Measurements from ENCODE around the gene AACS. TPM values are rescaled to one million over a fixed set of nuclear protein-coding genes. Genes with fewer than 3 reads are reported as not detected.
A peak's percentile ranks its signal among the peaks of the same experiment; 100 is the strongest.

The AACS gene, protein sequence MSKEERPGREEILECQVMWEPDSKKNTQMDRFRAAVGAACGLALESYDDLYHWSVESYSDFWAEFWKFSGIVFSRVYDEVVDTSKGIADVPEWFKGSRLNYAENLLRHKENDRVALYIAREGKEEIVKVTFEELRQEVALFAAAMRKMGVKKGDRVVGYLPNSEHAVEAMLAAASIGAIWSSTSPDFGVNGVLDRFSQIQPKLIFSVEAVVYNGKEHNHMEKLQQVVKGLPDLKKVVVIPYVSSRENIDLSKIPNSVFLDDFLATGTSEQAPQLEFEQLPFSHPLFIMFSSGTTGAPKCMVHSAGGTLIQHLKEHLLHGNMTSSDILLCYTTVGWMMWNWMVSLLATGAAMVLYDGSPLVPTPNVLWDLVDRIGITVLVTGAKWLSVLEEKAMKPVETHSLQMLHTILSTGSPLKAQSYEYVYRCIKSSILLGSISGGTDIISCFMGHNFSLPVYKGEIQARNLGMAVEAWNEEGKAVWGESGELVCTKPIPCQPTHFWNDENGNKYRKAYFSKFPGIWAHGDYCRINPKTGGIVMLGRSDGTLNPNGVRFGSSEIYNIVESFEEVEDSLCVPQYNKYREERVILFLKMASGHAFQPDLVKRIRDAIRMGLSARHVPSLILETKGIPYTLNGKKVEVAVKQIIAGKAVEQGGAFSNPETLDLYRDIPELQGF
- 77.6 TPM for total RNA-seq (ENCODE audit: unreplicated experiment)
- long read RNA-seq, transcript AACS-201 (18 exons, 3,316 nt) = major isoform, 51 of 68 reads
- long read RNA-seq, partial matches to known transcripts = 2 of 68 reads
- long read RNA-seq, other reads (novel, unspliced or antisense) = 15 of 68 reads

DNA sequence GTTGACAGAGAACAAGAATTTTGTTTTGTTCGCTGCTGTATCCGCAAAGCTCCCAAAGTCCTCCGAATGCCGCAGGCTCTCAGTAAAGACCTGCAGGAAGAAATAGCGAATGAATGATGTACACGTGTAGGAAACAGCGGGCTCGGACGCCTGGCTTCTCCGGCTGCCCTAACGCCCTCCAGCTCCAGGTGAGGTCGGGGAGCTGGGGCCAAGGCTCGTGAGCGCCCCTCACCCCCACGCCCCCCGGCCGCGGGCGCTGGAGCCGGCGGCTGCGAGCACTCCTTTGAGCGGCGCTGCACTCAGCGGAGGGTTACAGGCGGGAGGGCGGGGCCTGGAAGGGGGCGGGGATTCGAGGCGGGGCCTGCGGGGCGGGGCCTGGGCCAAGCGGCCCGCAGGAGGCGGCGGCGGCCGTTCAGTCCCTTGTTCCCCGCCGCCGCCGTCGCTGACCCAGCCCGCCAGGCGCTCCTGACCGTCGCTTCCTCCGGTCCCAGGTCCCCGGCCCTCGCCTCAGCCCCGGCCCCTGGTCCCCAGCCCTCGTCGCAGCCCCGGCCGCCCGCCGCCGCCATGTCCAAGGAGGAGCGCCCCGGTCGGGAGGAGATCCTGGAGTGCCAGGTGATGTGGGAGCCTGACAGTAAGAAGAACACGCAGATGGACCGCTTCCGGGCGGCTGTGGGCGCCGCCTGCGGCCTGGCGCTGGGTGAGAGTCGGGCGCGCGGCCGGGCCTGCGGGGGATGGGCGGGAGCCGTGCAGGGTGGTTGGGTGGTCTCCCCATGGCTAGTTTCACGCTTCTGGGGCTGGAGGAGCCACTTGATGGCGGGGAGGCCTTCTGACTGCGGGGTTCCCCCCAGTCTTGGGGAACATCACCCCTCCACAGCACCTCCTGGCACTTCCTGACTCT lies at the start of gene AACS:
TSS of gene AACS (plus strand) at position 415 of the 898 bp plus-strand sequence. CDS start at position 565, 150 bp downstream.
- Mint-ChIP-seq H3K9me3 (ENCODE audit: unreplicated experiment) (no peaks in the 10 kb centered on the region), H3K27me3 (ENCODE audit: unreplicated experiment) (peaks cover 6% of the 10 kb centered on the region), H3K36me3 (ENCODE audit: low read depth, unreplicated experiment) (peaks cover 8% of the 10 kb centered on the region), H3K4me3 (ENCODE audit: unreplicated experiment) (peak within 1 kb of the TSS; percentile 94), H3K4me1 (ENCODE audit: unreplicated experiment) (peaks cover 20% of the 10 kb centered on the region), H3K27ac (ENCODE audit: unreplicated experiment) (peak within 1 kb of the TSS; percentile 48)
- DNase-seq (ENCODE audit: low spot score) = peak; percentile 81
- TF ChIP-seq CTCF (IDR thresholded peaks at IDR 0.05; ENCODE audit: unreplicated experiment) = no peak

GRCh38 chr12:125015680-125016310 lies 49.4 kb upstream of the AACS start:
- no peaks in the 10 kb centered on the region for H3K9me3 Mint-ChIP-seq (ENCODE audit: unreplicated experiment)
- H3K27me3 Mint-ChIP-seq (ENCODE audit: unreplicated experiment) = no peaks in the 10 kb centered on the region
- no peak for TF ChIP-seq CTCF (IDR thresholded peaks at IDR 0.05; ENCODE audit: unreplicated experiment)
- DNase-seq (ENCODE audit: low spot score) = no peak
- peaks cover 5% of the 10 kb centered on the region for H3K36me3 Mint-ChIP-seq (ENCODE audit: low read depth, unreplicated experiment)
- H3K27ac Mint-ChIP-seq (ENCODE audit: unreplicated experiment) = no peak overlapping the region
- no peaks in the 10 kb centered on the region for H3K4me1 Mint-ChIP-seq (ENCODE audit: unreplicated experiment)
- H3K4me3 Mint-ChIP-seq (ENCODE audit: unreplicated experiment) = no peak overlapping the region

DNA sequence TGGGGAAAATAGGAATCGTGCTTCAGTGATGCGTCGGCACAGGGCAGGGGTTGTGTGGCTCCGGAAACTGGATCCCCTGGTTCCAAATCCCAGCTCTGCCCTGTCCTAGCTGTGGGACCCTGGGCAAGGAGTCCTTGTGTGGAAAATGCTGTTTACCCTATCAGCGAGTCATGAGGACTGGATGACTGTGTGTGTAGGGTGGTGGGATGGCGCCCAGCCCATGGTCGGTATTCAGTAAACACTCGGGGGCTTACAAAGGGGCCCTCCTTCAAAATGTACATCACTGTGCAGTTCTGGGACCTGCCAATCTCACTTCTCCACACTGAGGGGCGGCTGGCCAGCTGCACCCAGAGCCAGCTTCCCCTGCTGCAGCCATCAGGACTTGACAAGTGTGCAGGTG lies 47.4 kb upstream of the AACS start:
- DNase-seq (ENCODE audit: low spot score) = no peak

DNA sequence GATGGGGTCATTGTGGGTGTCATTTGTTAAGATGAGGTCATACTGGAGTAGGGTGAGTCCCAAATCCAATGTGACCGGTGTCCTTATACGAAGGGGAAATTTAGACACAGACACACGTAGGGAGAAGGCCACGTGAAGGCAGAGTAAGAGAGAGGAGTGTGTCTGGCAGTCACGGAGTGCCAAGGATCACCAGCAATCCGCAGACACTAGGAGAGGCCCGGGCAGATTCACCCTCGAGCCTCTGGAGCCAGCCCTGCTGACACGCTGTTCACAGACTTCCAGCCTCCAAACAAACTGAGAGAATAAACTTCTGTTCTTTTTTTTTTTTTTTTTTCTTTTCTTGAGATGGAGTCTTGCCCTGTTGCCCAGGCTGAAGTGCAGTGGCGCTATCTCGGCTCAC lies 46.9 kb upstream of the AACS start:
- H3K4me1 Mint-ChIP-seq (ENCODE audit: unreplicated experiment) = no peaks in the 10 kb centered on the region
- peaks cover 5% of the 10 kb centered on the region for H3K36me3 Mint-ChIP-seq (ENCODE audit: low read depth, unreplicated experiment)
- H3K27ac Mint-ChIP-seq (ENCODE audit: unreplicated experiment) = no peak overlapping the region
- H3K4me3 Mint-ChIP-seq (ENCODE audit: unreplicated experiment) = no peak overlapping the region
- no peak for TF ChIP-seq CTCF (IDR thresholded peaks at IDR 0.05; ENCODE audit: unreplicated experiment)
- H3K9me3 Mint-ChIP-seq (ENCODE audit: unreplicated experiment) = no peaks in the 10 kb centered on the region
- DNase-seq (ENCODE audit: low spot score) = no peak
- H3K27me3 Mint-ChIP-seq (ENCODE audit: unreplicated experiment) = peaks cover 2% of the 10 kb centered on the region

More for the DNA sequence above, 47.4 kb upstream of the AACS start:
- Mint-ChIP-seq H3K4me3 (ENCODE audit: unreplicated experiment) (no peak overlapping the region), H3K4me1 (ENCODE audit: unreplicated experiment) (no peaks in the 10 kb centered on the region), H3K27ac (ENCODE audit: unreplicated experiment) (no peak overlapping the region), H3K27me3 (ENCODE audit: unreplicated experiment) (no peaks in the 10 kb centered on the region), H3K9me3 (ENCODE audit: unreplicated experiment) (no peaks in the 10 kb centered on the region), H3K36me3 (ENCODE audit: low read depth, unreplicated experiment) (peaks cover 5% of the 10 kb centered on the region)
- TF ChIP-seq CTCF (IDR thresholded peaks at IDR 0.05; ENCODE audit: unreplicated experiment) = no peak

All from endothelial cell (in vitro differentiated cells).